ENCODE results near the gene ANKRD18B.
"Not testable (repeated sequence)": the region's sequence is repeated elsewhere in the genome, so short reads cannot be mapped to it uniquely, and the experiment has no call there.

ANKRD18B gene

DNA sequence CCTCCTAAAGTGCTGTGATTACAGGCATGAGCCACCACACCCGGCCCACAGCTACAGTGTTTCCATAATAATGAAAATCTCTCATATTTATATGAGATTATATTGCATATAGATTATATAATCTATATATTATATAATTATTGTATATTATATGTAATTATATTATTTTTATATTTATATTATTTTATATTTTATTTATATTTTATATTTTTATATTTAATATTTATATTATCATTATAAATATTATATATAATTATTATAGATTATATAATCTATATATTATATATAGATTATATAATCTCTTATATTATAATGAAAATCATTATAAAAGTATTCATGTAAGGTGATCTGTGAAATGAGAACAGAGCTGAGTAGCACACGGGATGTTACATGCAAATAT, 11.5 kb downstream of the ANKRD18B start:
- H3K27me3 ChIP-seq (ENCODE audit: low read depth, low read length) = no peaks in the 10 kb centered on the region
- H3K36me3 ChIP-seq (ENCODE audit: control insufficient read depth in 1 of 2, insufficient read depth in 2 of 2, low read length in 2 of 2) = no peaks in the 10 kb centered on the region
- no peak overlapping the region for H3K27ac ChIP-seq (ENCODE audit: low read length)
- no peaks in the 10 kb centered on the region for H3K9me3 ChIP-seq (ENCODE audit: control insufficient read depth in 1 of 2, low read length in 2 of 2)
- H3K4me1 ChIP-seq (ENCODE audit: control insufficient read depth in 1 of 2, insufficient read depth in 2 of 2, low read length in 2 of 2) = no peaks in the 10 kb centered on the region
- H3K4me3 ChIP-seq (ENCODE audit: low read depth in 1 of 2, low read length in 2 of 2) = no peak overlapping the region

- not testable (repeated sequence) for H3K27me3 ChIP-seq (ENCODE audit: low read depth, low read length); H3K4me3 ChIP-seq (ENCODE audit: low read depth in 1 of 2, low read length in 2 of 2); H3K27ac ChIP-seq (ENCODE audit: low read length); H3K9me3 ChIP-seq (ENCODE audit: control insufficient read depth in 1 of 2, low read length in 2 of 2); H3K4me1 ChIP-seq (ENCODE audit: control insufficient read depth in 1 of 2, insufficient read depth in 2 of 2, low read length in 2 of 2); H3K36me3 ChIP-seq (ENCODE audit: control insufficient read depth in 1 of 2, insufficient read depth in 2 of 2, low read length in 2 of 2)
Measured at GRCh38 chr9:33543463-33543862, 19.4 kb downstream of the ANKRD18B start.

- not testable (repeated sequence) for H3K27me3 ChIP-seq (ENCODE audit: low read depth, low read length); H3K9me3 ChIP-seq (ENCODE audit: control insufficient read depth in 1 of 2, low read length in 2 of 2); H3K4me1 ChIP-seq (ENCODE audit: control insufficient read depth in 1 of 2, insufficient read depth in 2 of 2, low read length in 2 of 2); H3K4me3 ChIP-seq (ENCODE audit: low read depth in 1 of 2, low read length in 2 of 2); H3K36me3 ChIP-seq (ENCODE audit: control insufficient read depth in 1 of 2, insufficient read depth in 2 of 2, low read length in 2 of 2); H3K27ac ChIP-seq (ENCODE audit: low read length)
Measured at GRCh38 chr9:33545715-33546114, 21.7 kb downstream of the ANKRD18B start.

- not testable (repeated sequence) for H3K27ac ChIP-seq (ENCODE audit: low read length); H3K4me3 ChIP-seq (ENCODE audit: low read depth in 1 of 2, low read length in 2 of 2); H3K27me3 ChIP-seq (ENCODE audit: low read depth, low read length)
Measured at GRCh38 chr9:33548816-33549215, 24.8 kb downstream of the ANKRD18B start.

GRCh38 chr9:33549418-33549817, 25.4 kb downstream of the ANKRD18B start:
- H3K27me3 ChIP-seq (ENCODE audit: low read depth, low read length); H3K9me3 ChIP-seq (ENCODE audit: control insufficient read depth in 1 of 2, low read length in 2 of 2); H3K27ac ChIP-seq (ENCODE audit: low read length); H3K36me3 ChIP-seq (ENCODE audit: control insufficient read depth in 1 of 2, insufficient read depth in 2 of 2, low read length in 2 of 2); H3K4me3 ChIP-seq (ENCODE audit: low read depth in 1 of 2, low read length in 2 of 2); H3K4me1 ChIP-seq (ENCODE audit: control insufficient read depth in 1 of 2, insufficient read depth in 2 of 2, low read length in 2 of 2): not testable (repeated sequence)

More at GRCh38 chr9:33548816-33549215, 24.8 kb downstream of the ANKRD18B start:
- H3K36me3 ChIP-seq (ENCODE audit: control insufficient read depth in 1 of 2, insufficient read depth in 2 of 2, low read length in 2 of 2); H3K4me1 ChIP-seq (ENCODE audit: control insufficient read depth in 1 of 2, insufficient read depth in 2 of 2, low read length in 2 of 2); H3K9me3 ChIP-seq (ENCODE audit: control insufficient read depth in 1 of 2, low read length in 2 of 2): not testable (repeated sequence)

- not testable (repeated sequence) for H3K36me3 ChIP-seq (ENCODE audit: control insufficient read depth in 1 of 2, insufficient read depth in 2 of 2, low read length in 2 of 2); H3K4me3 ChIP-seq (ENCODE audit: low read depth in 1 of 2, low read length in 2 of 2); H3K27me3 ChIP-seq (ENCODE audit: low read depth, low read length); H3K27ac ChIP-seq (ENCODE audit: low read length); H3K9me3 ChIP-seq (ENCODE audit: control insufficient read depth in 1 of 2, low read length in 2 of 2); H3K4me1 ChIP-seq (ENCODE audit: control insufficient read depth in 1 of 2, insufficient read depth in 2 of 2, low read length in 2 of 2)
Measured at GRCh38 chr9:33551183-33551582, 27.1 kb downstream of the ANKRD18B start.

DNA sequence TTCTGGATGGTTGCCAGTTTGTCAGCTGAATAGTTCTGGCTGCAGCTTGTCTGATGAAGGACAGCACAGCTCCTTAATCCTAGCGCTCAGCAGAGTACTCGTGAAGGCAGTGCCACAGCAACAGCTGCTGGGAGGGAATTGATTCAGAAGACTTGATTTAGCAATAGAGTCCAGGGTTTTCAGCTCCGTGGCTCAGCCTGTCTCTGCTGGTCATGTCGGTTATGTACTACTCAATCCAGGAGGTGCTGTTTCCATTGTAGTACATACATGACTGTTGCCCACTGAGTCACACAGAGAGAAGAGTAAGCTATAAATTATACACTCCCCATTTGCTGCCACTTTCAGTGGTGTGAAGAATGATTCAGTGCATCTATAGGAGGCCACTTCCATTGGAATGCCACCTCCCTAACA, 28.3 kb downstream of the ANKRD18B start:
- not testable (repeated sequence) for H3K27ac ChIP-seq (ENCODE audit: low read length); H3K4me3 ChIP-seq (ENCODE audit: low read depth in 1 of 2, low read length in 2 of 2); H3K27me3 ChIP-seq (ENCODE audit: low read depth, low read length); H3K4me1 ChIP-seq (ENCODE audit: control insufficient read depth in 1 of 2, insufficient read depth in 2 of 2, low read length in 2 of 2); H3K36me3 ChIP-seq (ENCODE audit: control insufficient read depth in 1 of 2, insufficient read depth in 2 of 2, low read length in 2 of 2); H3K9me3 ChIP-seq (ENCODE audit: control insufficient read depth in 1 of 2, low read length in 2 of 2)

DNA sequence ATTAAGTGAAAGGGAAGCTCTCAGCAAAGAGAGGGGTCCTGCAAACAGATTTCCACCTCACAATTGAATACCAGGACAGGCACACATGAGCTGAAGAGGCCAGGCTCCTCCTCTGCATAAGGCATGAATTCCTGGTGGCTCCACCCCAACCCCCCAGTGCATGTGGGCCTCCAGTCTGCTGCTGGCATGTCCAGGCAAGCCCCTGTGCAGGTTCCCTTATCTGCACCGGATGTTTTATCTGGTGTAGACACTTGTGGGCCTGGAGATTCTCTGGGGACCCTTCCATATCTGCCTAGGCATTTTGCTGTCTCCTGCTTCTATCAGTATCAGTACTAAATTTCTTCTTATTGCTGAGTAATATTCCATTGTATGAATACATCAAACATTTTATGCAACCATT, 36.2 kb downstream of the ANKRD18B start:
- not testable (repeated sequence) for H3K9me3 ChIP-seq (ENCODE audit: control insufficient read depth in 1 of 2, low read length in 2 of 2); H3K4me1 ChIP-seq (ENCODE audit: control insufficient read depth in 1 of 2, insufficient read depth in 2 of 2, low read length in 2 of 2); H3K27ac ChIP-seq (ENCODE audit: low read length); H3K27me3 ChIP-seq (ENCODE audit: low read depth, low read length); H3K36me3 ChIP-seq (ENCODE audit: control insufficient read depth in 1 of 2, insufficient read depth in 2 of 2, low read length in 2 of 2); H3K4me3 ChIP-seq (ENCODE audit: low read depth in 1 of 2, low read length in 2 of 2)

GRCh38 chr9:33562196-33562595, 38.1 kb downstream of the ANKRD18B start:
- H3K27me3 ChIP-seq (ENCODE audit: low read depth, low read length); H3K4me3 ChIP-seq (ENCODE audit: low read depth in 1 of 2, low read length in 2 of 2): not testable (repeated sequence)

GRCh38 chr9:33567776-33568175, 43.7 kb downstream of the ANKRD18B start:
- not testable (repeated sequence) for H3K9me3 ChIP-seq (ENCODE audit: control insufficient read depth in 1 of 2, low read length in 2 of 2); H3K36me3 ChIP-seq (ENCODE audit: control insufficient read depth in 1 of 2, insufficient read depth in 2 of 2, low read length in 2 of 2); H3K27ac ChIP-seq (ENCODE audit: low read length); H3K4me3 ChIP-seq (ENCODE audit: low read depth in 1 of 2, low read length in 2 of 2); H3K4me1 ChIP-seq (ENCODE audit: control insufficient read depth in 1 of 2, insufficient read depth in 2 of 2, low read length in 2 of 2); H3K27me3 ChIP-seq (ENCODE audit: low read depth, low read length)

More at GRCh38 chr9:33562196-33562595, 38.1 kb downstream of the ANKRD18B start:
- not testable (repeated sequence) for H3K4me1 ChIP-seq (ENCODE audit: control insufficient read depth in 1 of 2, insufficient read depth in 2 of 2, low read length in 2 of 2); H3K27ac ChIP-seq (ENCODE audit: low read length); H3K9me3 ChIP-seq (ENCODE audit: control insufficient read depth in 1 of 2, low read length in 2 of 2); H3K36me3 ChIP-seq (ENCODE audit: control insufficient read depth in 1 of 2, insufficient read depth in 2 of 2, low read length in 2 of 2)

GRCh38 chr9:33577786-33578185, 53.7 kb downstream of the ANKRD18B start:
- H3K27me3 ChIP-seq (ENCODE audit: low read depth, low read length); H3K27ac ChIP-seq (ENCODE audit: low read length); H3K9me3 ChIP-seq (ENCODE audit: control insufficient read depth in 1 of 2, low read length in 2 of 2); H3K4me3 ChIP-seq (ENCODE audit: low read depth in 1 of 2, low read length in 2 of 2); H3K36me3 ChIP-seq (ENCODE audit: control insufficient read depth in 1 of 2, insufficient read depth in 2 of 2, low read length in 2 of 2); H3K4me1 ChIP-seq (ENCODE audit: control insufficient read depth in 1 of 2, insufficient read depth in 2 of 2, low read length in 2 of 2): not testable (repeated sequence)

DNA sequence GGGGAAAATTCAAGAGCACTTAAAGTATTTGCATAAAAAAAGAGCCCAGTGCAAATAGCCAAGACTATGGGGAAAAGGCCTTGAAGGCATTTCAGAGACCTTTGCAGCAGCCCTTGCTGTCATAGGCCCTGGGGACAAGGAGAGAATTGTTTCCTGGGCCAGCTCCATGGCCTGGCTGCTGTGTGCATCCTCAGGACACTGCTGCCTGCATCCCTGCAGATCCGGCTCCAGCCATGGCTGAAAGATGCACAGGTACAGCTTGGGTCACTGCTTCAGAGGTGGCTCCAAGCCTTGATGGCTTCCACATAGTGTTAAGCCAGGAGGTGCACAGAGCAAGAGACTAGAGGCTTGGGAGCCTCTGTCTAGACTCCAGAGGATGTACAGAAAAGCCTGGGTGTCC, 55.9 kb downstream of the ANKRD18B start:
- not testable (repeated sequence) for H3K36me3 ChIP-seq (ENCODE audit: control insufficient read depth in 1 of 2, insufficient read depth in 2 of 2, low read length in 2 of 2); H3K27me3 ChIP-seq (ENCODE audit: low read depth, low read length); H3K4me3 ChIP-seq (ENCODE audit: low read depth in 1 of 2, low read length in 2 of 2)

More for the DNA sequence above, 55.9 kb downstream of the ANKRD18B start:
- H3K27ac ChIP-seq (ENCODE audit: low read length); H3K9me3 ChIP-seq (ENCODE audit: control insufficient read depth in 1 of 2, low read length in 2 of 2); H3K4me1 ChIP-seq (ENCODE audit: control insufficient read depth in 1 of 2, insufficient read depth in 2 of 2, low read length in 2 of 2): not testable (repeated sequence)
